ENCODE data around the gene BID.

BID gene

DNA sequence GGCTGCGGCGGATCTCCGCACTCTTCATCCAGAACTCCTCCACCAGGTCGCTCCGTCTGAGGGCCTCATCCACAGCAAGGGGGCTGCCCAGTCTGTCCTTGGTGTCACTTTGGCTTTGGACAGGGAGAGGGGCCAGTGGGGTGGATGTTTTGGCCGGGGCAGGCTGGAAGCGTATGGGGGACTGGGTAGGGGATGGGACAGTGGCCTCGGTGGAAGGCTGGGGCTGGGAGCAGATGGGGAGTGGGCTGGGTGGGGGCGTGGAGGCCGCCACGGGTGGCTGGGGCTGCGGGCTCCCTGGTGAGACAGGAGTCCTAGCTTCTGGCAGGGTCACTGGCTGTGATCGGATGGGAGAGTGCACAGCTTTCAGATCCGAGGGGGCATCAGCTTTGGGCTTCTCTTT lies 44.4 kb upstream of the BID start:
- Histone ChIP-seq H2BK120ac (ENCODE audit: low read depth, low read length) (no peak overlapping the region), H3K18ac (ENCODE audit: low read length) (no peak overlapping the region), H3K27ac (ENCODE audit: low read depth, low read length) (no peak overlapping the region), H3K56ac (ENCODE audit: low read length) (no peak overlapping the region), H3K27me3 (ENCODE audit: insufficient read depth, low read length, poor library complexity) (no peaks in the 10 kb centered on the region), H3K4me2 (ENCODE audit: low read length) (no peak overlapping the region), H2BK15ac (replicated peaks; ENCODE audit: low read depth) (no peak overlapping the region), H2BK5ac (ENCODE audit: low read length) (no peak overlapping the region), H3K36me3 (ENCODE audit: control insufficient read depth, insufficient read depth, low read length) (peaks cover 1% of the 10 kb centered on the region), H3K79me2 (ENCODE audit: control insufficient read depth, insufficient read depth, low read length) (no peaks in the 10 kb centered on the region), H4K5ac (ENCODE audit: low read length) (no peak overlapping the region), H2AK5ac (ENCODE audit: low read length) (no peak overlapping the region), H3K4ac (ENCODE audit: low read depth, low read length) (no peak overlapping the region), H3K79me1 (ENCODE audit: low read length) (no peaks in the 10 kb centered on the region), H3K9ac (ENCODE audit: low read length) (no peak overlapping the region), H3K23ac (ENCODE audit: low read length) (no peak overlapping the region), H4K8ac (ENCODE audit: low read depth, low read length) (no peak overlapping the region), H3K4me3 (ENCODE audit: low read length) (no peak overlapping the region), H3K4me1 (ENCODE audit: control insufficient read depth, low read depth, low read length) (no peaks in the 10 kb centered on the region)
- WGBS (ENCODE audit: extremely low coverage, insufficient coverage, low lambda C conversion rate) = no CpG with 5 or more reads among the region's 14 CpGs
- DNase-seq = no peak

DNA sequence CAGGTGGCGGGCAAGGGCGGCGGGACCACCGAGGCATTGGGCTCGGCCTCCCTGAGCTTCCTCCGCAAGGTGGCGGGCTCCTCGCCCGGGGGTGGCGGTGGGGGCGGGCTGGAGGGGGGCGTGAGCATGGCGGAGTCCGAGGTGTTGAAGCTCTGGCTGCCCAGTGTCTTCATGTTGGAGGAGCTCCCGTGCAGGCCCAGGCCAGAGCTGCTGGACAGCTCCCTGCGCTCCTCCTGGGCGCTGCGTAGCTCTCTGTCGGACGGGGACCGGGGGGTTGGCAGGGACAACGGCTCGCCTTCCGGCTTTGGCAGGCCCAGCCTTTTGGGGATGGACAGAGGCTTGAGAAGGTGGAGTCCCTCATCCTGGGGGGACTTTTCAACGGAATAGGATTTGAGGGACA lies 43.9 kb upstream of the BID start:
- no CpG with 5 or more reads among the region's 25 CpGs for WGBS (ENCODE audit: extremely low coverage, insufficient coverage, low lambda C conversion rate)
- H3K4me2 ChIP-seq (ENCODE audit: low read length) = no peak overlapping the region
- no peak overlapping the region for H2AK5ac ChIP-seq (ENCODE audit: low read length)
- H3K79me2 ChIP-seq (ENCODE audit: control insufficient read depth, insufficient read depth, low read length) = no peaks in the 10 kb centered on the region
- no peak overlapping the region for H3K4ac ChIP-seq (ENCODE audit: low read depth, low read length)
- H3K23ac ChIP-seq (ENCODE audit: low read length) = no peak overlapping the region
- H2BK120ac ChIP-seq (ENCODE audit: low read depth, low read length) = no peak overlapping the region
- no peak overlapping the region for H3K9ac ChIP-seq (ENCODE audit: low read length)
- DNase-seq = no peak
- no peaks in the 10 kb centered on the region for H3K79me1 ChIP-seq (ENCODE audit: low read length)
- H4K8ac ChIP-seq (ENCODE audit: low read depth, low read length) = no peak overlapping the region
- H3K56ac ChIP-seq (ENCODE audit: low read length) = no peak overlapping the region
- H4K5ac ChIP-seq (ENCODE audit: low read length) = no peak overlapping the region
- no peak overlapping the region for H3K18ac ChIP-seq (ENCODE audit: low read length)
- H3K4me3 ChIP-seq (ENCODE audit: low read length) = no peak overlapping the region
- H3K27ac ChIP-seq (ENCODE audit: low read depth, low read length) = no peak overlapping the region
- no peaks in the 10 kb centered on the region for H3K4me1 ChIP-seq (ENCODE audit: control insufficient read depth, low read depth, low read length)
- no peak overlapping the region for H2BK5ac ChIP-seq (ENCODE audit: low read length)
- H3K27me3 ChIP-seq (ENCODE audit: insufficient read depth, low read length, poor library complexity) = no peaks in the 10 kb centered on the region
- H3K36me3 ChIP-seq (ENCODE audit: control insufficient read depth, insufficient read depth, low read length) = peaks cover 1% of the 10 kb centered on the region
- H2BK15ac ChIP-seq (replicated peaks; ENCODE audit: low read depth) = no peak overlapping the region

DNA sequence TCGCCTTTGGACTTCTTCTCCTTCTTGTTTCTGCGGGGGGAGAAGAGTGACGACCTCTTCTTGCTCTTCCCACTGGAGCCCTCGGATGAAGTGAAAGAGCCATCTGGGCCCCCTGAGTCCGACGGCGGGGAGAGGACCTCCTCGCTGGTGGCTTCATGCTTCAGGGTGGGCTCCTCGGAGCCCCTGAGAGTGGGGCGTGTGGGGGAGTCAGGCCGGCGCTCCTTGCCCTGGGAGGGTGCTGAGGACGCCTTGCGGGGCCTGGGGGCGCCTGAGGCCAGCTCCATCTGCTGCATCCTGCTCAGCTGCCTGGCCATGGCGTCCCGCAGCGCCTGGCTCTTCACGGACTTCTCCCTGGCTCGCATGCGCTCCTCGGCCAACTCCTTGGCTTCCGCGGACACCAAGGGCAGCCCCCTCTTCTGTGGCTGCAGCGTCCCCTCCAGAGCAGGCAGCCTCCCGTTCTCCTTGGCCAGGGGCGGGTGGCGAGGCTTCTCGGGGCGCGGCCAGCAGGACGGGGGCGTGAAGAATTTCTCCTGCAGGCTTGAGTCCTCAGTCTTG lies 43.3 kb upstream of the BID start:
- WGBS (ENCODE audit: extremely low coverage, insufficient coverage, low lambda C conversion rate) = no CpG with 5 or more reads among the region's 33 CpGs
- H3K23ac ChIP-seq (ENCODE audit: low read length) = no peak overlapping the region
- no peak overlapping the region for H2BK15ac ChIP-seq (replicated peaks; ENCODE audit: low read depth)
- H3K36me3 ChIP-seq (ENCODE audit: control insufficient read depth, insufficient read depth, low read length) = peaks cover 1% of the 10 kb centered on the region
- no peak overlapping the region for H2BK5ac ChIP-seq (ENCODE audit: low read length)
- no peak overlapping the region for H3K27ac ChIP-seq (ENCODE audit: low read depth, low read length)
- H4K5ac ChIP-seq (ENCODE audit: low read length) = no peak overlapping the region
- no peaks in the 10 kb centered on the region for H3K27me3 ChIP-seq (ENCODE audit: insufficient read depth, low read length, poor library complexity)
- no peak overlapping the region for H3K4me3 ChIP-seq (ENCODE audit: low read length)
- H2BK120ac ChIP-seq (ENCODE audit: low read depth, low read length) = no peak overlapping the region
- no peak overlapping the region for H3K4me2 ChIP-seq (ENCODE audit: low read length)
- no peak overlapping the region for H3K56ac ChIP-seq (ENCODE audit: low read length)
- H3K4me1 ChIP-seq (ENCODE audit: control insufficient read depth, low read depth, low read length) = no peaks in the 10 kb centered on the region
- H3K79me2 ChIP-seq (ENCODE audit: control insufficient read depth, insufficient read depth, low read length) = no peaks in the 10 kb centered on the region
- no peak overlapping the region for H3K9ac ChIP-seq (ENCODE audit: low read length)
- no peak overlapping the region for H4K8ac ChIP-seq (ENCODE audit: low read depth, low read length)
- no peak overlapping the region for H3K4ac ChIP-seq (ENCODE audit: low read depth, low read length)
- no peak for DNase-seq
- H3K79me1 ChIP-seq (ENCODE audit: low read length) = no peaks in the 10 kb centered on the region
- H2AK5ac ChIP-seq (ENCODE audit: low read length) = no peak overlapping the region
- H3K18ac ChIP-seq (ENCODE audit: low read length) = no peak overlapping the region

DNA sequence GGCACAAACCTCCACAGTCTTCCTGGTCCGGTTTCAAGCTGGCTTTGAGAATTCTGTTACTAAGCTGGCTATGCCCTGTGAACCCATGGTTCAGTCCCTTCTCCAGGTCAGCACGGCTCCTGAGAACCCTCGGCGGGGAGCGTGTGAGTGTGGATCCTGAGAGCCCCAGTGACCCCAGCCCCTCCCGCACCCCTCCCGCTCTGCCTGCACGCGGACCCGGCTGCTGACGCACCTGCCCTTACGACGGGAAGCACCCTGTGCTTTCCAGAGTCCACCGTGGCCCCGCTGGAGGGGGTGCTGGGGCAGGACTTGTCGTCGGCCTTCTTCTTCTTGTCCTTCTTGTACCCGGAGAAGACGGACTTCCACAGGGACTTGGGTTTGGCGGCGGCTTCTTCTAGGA lies 42.8 kb upstream of the BID start:
- no peak overlapping the region for H3K4me2 ChIP-seq (ENCODE audit: low read length)
- H3K4me1 ChIP-seq (ENCODE audit: control insufficient read depth, low read depth, low read length) = no peaks in the 10 kb centered on the region
- H4K8ac ChIP-seq (ENCODE audit: low read depth, low read length) = no peak overlapping the region
- no peak overlapping the region for H3K18ac ChIP-seq (ENCODE audit: low read length)
- no peaks in the 10 kb centered on the region for H3K79me2 ChIP-seq (ENCODE audit: control insufficient read depth, insufficient read depth, low read length)
- no CpG with 5 or more reads among the region's 21 CpGs for WGBS (ENCODE audit: extremely low coverage, insufficient coverage, low lambda C conversion rate)
- no peak for DNase-seq
- no peak overlapping the region for H3K27ac ChIP-seq (ENCODE audit: low read depth, low read length)
- no peak overlapping the region for H3K4me3 ChIP-seq (ENCODE audit: low read length)
- H2BK120ac ChIP-seq (ENCODE audit: low read depth, low read length) = no peak overlapping the region
- H2BK15ac ChIP-seq (replicated peaks; ENCODE audit: low read depth) = no peak overlapping the region
- H3K36me3 ChIP-seq (ENCODE audit: control insufficient read depth, insufficient read depth, low read length) = peaks cover 1% of the 10 kb centered on the region
- no peak overlapping the region for H3K56ac ChIP-seq (ENCODE audit: low read length)
- no peak overlapping the region for H2BK5ac ChIP-seq (ENCODE audit: low read length)
- H3K4ac ChIP-seq (ENCODE audit: low read depth, low read length) = no peak overlapping the region
- no peaks in the 10 kb centered on the region for H3K27me3 ChIP-seq (ENCODE audit: insufficient read depth, low read length, poor library complexity)
- H4K5ac ChIP-seq (ENCODE audit: low read length) = no peak overlapping the region
- no peak overlapping the region for H3K23ac ChIP-seq (ENCODE audit: low read length)
- H2AK5ac ChIP-seq (ENCODE audit: low read length) = no peak overlapping the region
- H3K9ac ChIP-seq (ENCODE audit: low read length) = no peak overlapping the region
- no peaks in the 10 kb centered on the region for H3K79me1 ChIP-seq (ENCODE audit: low read length)

DNA sequence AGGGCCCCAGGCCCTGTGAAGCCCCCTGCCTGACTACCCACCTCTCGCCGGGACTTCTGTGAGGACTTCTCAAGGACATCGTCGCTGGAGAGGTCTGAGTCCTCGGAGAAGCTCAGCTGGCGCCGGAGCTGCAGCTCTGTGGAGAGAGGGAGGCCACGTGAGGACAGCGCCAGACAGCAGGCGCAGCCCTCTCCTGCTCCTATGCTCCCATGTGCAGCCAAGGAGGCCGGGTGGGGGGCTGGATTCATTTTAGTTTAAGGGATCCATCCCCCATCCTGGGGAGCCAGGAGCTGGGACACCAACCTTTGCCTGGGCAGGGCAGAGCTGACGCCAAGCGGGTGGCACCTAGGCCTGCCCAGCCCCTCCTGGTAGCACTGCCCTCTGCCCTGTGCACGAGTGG lies 42.4 kb upstream of the BID start:
- no peak for DNase-seq
- H3K79me2 ChIP-seq (ENCODE audit: control insufficient read depth, insufficient read depth, low read length) = no peaks in the 10 kb centered on the region
- H3K4ac ChIP-seq (ENCODE audit: low read depth, low read length) = no peak overlapping the region
- no peaks in the 10 kb centered on the region for H3K4me1 ChIP-seq (ENCODE audit: control insufficient read depth, low read depth, low read length)
- H2BK15ac ChIP-seq (replicated peaks; ENCODE audit: low read depth) = no peak overlapping the region
- H3K27me3 ChIP-seq (ENCODE audit: insufficient read depth, low read length, poor library complexity) = no peaks in the 10 kb centered on the region
- no peak overlapping the region for H3K56ac ChIP-seq (ENCODE audit: low read length)
- no peak overlapping the region for H2BK5ac ChIP-seq (ENCODE audit: low read length)
- no peak overlapping the region for H3K27ac ChIP-seq (ENCODE audit: low read depth, low read length)
- H3K18ac ChIP-seq (ENCODE audit: low read length) = no peak overlapping the region
- no CpG with 5 or more reads among the region's 14 CpGs for WGBS (ENCODE audit: extremely low coverage, insufficient coverage, low lambda C conversion rate)
- H3K9ac ChIP-seq (ENCODE audit: low read length) = no peak overlapping the region
- H3K36me3 ChIP-seq (ENCODE audit: control insufficient read depth, insufficient read depth, low read length) = peaks cover 1% of the 10 kb centered on the region
- H4K8ac ChIP-seq (ENCODE audit: low read depth, low read length) = no peak overlapping the region
- no peak overlapping the region for H3K23ac ChIP-seq (ENCODE audit: low read length)
- H3K4me3 ChIP-seq (ENCODE audit: low read length) = no peak overlapping the region
- H3K79me1 ChIP-seq (ENCODE audit: low read length) = no peaks in the 10 kb centered on the region
- no peak overlapping the region for H2AK5ac ChIP-seq (ENCODE audit: low read length)
- H2BK120ac ChIP-seq (ENCODE audit: low read depth, low read length) = no peak overlapping the region
- H4K5ac ChIP-seq (ENCODE audit: low read length) = no peak overlapping the region
- H3K4me2 ChIP-seq (ENCODE audit: low read length) = no peak overlapping the region

DNA sequence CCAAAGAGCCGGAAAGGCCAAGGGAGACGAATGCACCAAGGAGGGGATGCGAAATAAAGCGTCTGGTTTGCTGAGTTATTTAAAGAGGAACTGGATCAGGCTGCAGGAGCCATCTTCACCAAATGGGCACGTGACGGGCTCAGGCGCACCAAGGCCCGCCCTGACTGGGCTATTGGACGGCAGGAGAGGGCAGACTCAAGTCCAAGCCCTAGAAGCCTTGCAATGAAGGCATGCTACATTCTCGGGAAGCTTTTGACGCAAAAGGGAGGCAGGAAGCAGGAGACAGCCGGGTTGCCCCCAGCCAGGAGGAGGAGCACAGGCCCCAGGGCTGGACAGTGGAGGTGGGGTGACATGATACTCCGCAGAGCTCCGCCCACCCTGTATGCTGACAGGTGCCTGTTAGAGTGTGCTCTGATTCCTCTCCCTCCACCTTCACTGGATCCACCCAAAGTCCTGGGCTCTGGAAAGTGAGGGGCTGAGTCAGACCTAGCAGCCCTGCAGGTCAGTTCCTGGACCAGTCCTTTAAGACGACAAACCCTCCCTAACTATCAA lies 41.5 kb upstream of the BID start:
- peaks cover 1% of the 10 kb centered on the region for H3K36me3 ChIP-seq (ENCODE audit: control insufficient read depth, insufficient read depth, low read length)
- H3K79me1 ChIP-seq (ENCODE audit: low read length) = no peaks in the 10 kb centered on the region
- no CpG with 5 or more reads among the region's 15 CpGs for WGBS (ENCODE audit: extremely low coverage, insufficient coverage, low lambda C conversion rate)
- H3K56ac ChIP-seq (ENCODE audit: low read length) = no peak overlapping the region
- H3K27ac ChIP-seq (ENCODE audit: low read depth, low read length) = no peak overlapping the region
- no peaks in the 10 kb centered on the region for H3K4me1 ChIP-seq (ENCODE audit: control insufficient read depth, low read depth, low read length)
- no peak overlapping the region for H3K9ac ChIP-seq (ENCODE audit: low read length)
- H2BK15ac ChIP-seq (replicated peaks; ENCODE audit: low read depth) = no peak overlapping the region
- no peaks in the 10 kb centered on the region for H3K79me2 ChIP-seq (ENCODE audit: control insufficient read depth, insufficient read depth, low read length)
- DNase-seq = no peak
- H3K4me2 ChIP-seq (ENCODE audit: low read length) = no peak overlapping the region
- H3K4ac ChIP-seq (ENCODE audit: low read depth, low read length) = no peak overlapping the region
- H3K18ac ChIP-seq (ENCODE audit: low read length) = no peak overlapping the region
- H3K27me3 ChIP-seq (ENCODE audit: insufficient read depth, low read length, poor library complexity) = no peaks in the 10 kb centered on the region
- no peak overlapping the region for H2BK120ac ChIP-seq (ENCODE audit: low read depth, low read length)
- H3K23ac ChIP-seq (ENCODE audit: low read length) = no peak overlapping the region
- no peak overlapping the region for H2BK5ac ChIP-seq (ENCODE audit: low read length)
- H2AK5ac ChIP-seq (ENCODE audit: low read length) = no peak overlapping the region
- no peak overlapping the region for H3K4me3 ChIP-seq (ENCODE audit: low read length)
- H4K8ac ChIP-seq (ENCODE audit: low read depth, low read length) = no peak overlapping the region
- no peak overlapping the region for H4K5ac ChIP-seq (ENCODE audit: low read length)
